ENCODE measurements around the gene COTL1. TPM values are rescaled to one million over a fixed set of nuclear protein-coding genes. Genes with fewer than 3 reads are reported as not detected.

The COTL1 gene
- total RNA-seq, 4 donors from 2014 or later: 55.3 to 95.1 (median 78.4) TPM

DNA sequence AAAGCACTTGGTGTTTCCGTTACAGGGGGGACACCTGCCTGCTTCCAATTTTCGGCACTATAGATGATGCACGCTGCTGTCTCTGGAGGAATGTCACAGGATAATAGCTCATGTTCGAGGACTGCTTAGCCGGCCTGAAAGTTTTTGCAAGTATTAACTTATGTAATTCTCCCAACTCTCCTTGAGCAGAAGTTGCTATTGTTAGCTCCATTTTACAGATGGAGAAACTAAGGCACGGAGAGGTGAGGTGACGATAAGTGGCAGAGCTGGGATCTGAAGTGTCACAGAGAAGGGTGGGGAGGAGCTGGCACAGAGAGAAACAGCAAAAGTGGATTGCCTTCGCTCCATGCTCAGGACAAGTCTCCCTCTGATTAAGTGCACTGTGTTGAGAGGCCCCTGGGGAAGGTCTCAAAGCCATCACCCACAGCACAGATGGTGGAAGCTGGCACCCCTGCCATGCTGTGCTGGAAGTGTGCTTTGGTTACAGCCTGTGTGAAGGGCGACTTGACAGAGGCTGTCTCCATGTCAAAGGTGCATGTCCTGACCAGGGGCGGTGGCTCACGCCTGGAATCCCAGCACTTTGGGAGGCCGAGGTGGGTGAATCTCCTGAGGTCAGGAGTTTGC lies 72.7 kb downstream of the COTL1 start:
- DNase-seq (ENCODE audit: low spot score) (no peak), ATAC-seq (ENCODE audit: low FRiP score) (no peak)
- TF ChIP-seq, protein P1, sequence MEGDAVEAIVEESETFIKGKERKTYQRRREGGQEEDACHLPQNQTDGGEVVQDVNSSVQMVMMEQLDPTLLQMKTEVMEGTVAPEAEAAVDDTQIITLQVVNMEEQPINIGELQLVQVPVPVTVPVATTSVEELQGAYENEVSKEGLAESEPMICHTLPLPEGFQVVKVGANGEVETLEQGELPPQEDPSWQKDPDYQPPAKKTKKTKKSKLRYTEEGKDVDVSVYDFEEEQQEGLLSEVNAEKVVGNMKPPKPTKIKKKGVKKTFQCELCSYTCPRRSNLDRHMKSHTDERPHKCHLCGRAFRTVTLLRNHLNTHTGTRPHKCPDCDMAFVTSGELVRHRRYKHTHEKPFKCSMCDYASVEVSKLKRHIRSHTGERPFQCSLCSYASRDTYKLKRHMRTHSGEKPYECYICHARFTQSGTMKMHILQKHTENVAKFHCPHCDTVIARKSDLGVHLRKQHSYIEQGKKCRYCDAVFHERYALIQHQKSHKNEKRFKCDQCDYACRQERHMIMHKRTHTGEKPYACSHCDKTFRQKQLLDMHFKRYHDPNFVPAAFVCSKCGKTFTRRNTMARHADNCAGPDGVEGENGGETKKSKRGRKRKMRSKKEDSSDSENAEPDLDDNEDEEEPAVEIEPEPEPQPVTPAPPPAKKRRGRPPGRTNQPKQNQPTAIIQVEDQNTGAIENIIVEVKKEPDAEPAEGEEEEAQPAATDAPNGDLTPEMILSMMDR (IDR thresholded peaks at IDR 0.05): no peak

DNA sequence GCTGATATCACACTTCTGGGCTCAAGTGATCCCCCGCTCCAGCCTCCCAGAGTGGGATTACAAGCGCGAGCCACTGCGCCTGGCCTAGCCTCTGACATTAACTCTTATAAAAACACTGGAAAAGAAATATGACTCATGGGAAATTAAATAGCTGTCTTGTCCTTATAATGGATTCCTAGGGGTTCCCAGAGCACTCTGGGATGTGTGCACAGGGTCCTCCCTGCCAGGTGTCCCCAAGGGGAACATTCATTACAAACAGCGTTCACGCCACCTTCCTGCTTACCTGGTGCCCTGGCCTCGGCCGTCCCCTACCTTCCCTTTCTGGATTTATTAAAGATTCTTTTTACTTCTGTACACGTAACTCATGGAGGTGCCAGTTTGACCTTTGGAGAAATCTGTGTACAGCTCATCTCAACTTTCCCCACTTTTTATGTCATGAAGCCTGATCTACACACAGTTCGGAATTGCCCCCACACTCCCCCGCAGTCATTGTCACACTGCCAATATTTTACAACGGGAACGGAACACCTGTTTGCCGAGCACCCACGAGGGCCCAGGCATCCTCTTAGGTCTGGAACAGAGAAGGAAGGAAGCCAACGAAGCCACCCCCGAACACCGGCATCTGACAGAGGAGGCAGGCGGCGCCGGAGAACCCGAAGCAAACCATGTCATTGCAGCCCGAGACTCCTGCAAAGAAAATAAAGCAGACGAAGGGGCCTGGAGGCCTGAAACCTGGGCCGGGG lies 73.7 kb downstream of the COTL1 start:
- ATAC-seq (ENCODE audit: low FRiP score): no peak
- TF ChIP-seq, protein P1 (IDR thresholded peaks at IDR 0.05): no peak
- no peak for DNase-seq (ENCODE audit: low spot score)

DNA sequence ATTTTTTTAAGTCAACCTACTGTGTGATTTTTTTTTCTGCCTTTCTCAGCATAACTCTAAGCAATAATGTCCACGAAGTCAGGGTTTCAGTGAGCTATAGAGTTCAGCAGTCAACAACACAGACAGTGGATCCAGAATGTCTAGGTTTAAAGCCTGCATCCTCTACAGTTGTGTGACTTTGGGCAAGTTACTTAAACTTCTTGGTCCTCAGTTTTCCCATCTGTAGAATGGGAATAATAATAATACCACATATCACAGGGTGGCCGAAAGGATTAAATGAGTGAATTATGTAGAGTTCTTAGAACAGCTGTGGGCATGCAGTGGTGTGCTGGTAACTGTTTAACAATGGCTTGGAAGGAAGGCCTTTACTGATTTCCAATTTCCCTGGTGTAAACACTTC lies 74.6 kb downstream of the COTL1 start:
- TF ChIP-seq, protein P1 (IDR thresholded peaks at IDR 0.05): no peak
- ATAC-seq (ENCODE audit: low FRiP score) (no peak), DNase-seq (ENCODE audit: low spot score) (no peak)

DNA sequence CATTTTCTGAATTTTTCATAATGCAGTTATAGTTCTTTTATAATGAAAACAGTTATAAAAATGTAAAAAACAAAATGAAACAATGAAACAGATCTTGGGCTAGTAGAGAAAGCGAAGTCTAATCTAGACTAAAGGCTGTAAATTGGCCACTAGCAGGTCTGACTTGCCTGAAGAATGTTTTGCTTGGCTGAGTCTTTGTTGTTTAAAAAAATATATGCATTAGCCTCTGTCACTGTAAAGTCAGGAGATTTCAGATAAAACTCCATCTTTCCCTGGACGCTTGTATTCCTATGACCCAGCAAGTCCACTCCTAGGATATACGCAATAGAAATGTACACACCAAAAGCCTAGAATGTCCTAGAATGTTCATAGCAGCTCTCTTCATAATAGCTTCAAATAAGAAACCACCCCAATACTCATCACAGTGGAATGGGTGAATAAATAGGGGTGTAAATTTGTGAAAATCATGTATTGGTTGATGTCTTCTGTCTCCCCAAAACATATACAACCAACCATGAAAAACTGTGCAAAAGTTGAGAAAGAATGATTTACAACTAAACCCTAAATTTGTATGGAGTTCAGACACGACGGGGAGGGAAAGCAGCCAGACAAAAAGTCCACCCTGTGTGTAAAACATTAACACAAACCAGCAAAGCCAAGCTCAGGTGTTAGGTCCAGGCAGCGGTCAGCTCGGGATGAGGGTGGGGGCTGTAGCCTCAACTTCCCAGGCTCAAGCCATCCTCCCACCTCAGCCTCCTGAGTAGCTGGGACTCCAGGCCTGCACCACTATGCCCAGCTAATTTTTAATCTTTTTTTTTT lies 75.7 kb downstream of the COTL1 start:
- DNase-seq (ENCODE audit: low spot score): no peak
- no peak for ATAC-seq (ENCODE audit: low FRiP score)
- TF ChIP-seq, protein P1 (IDR thresholded peaks at IDR 0.05): no peak

DNA sequence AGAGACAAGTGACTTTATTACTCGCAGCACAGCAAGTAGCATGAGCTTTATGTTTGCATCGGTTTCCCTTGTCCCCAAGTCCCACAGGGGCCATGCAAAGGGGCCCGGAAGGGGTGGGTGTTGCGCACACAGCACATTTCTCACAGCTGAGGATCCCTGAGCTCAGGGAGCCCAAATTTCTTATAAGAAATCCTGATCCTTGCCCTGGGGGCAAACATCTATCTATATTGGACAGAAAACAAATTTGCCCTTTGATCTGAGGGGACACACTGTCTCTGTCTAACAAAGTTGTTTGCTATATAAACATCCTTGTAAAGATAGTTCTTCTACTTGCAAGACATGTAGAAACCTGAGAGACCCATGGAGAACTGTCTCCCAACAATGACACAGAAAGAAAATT lies 77.7 kb downstream of the COTL1 start:
- TF ChIP-seq, protein P1 (IDR thresholded peaks at IDR 0.05): no peak
- DNase-seq (ENCODE audit: low spot score) (no peak), ATAC-seq (ENCODE audit: low FRiP score) (no peak)

DNA sequence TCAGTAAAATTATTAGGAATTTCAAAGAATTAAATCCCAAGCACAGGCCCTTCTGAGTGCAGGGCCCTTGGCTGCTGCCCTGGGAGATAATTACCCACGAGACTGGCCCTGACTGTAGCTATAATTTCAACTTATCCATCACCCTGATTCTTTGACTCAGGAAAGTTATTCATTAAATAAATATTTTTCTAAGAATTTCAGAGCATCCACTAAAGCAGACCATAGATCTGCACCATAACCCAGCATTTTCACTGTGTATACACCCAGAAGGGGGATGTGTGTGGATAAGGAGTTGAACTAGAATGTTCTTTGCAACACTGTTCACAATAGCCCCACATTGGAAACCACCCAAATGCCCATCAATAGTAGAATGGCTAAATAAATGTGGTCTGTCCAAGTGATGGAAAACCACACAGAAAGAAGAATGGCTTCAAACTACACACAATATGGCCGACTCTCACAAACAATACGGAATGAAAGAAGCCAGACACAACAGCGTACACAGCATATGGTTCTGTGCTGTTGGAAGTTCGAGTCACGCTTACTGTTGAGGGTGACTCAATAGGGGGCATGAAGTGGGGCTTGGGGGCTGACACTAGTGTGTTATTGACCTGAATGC lies 79.5 kb downstream of the COTL1 start:
- DNase-seq (ENCODE audit: low spot score) (no peak), ATAC-seq (ENCODE audit: low FRiP score) (no peak)
- TF ChIP-seq, protein P1 (IDR thresholded peaks at IDR 0.05): no peak
